Measurements from ENCODE around the gene THSD4. TPM values are rescaled to one million over a fixed set of nuclear protein-coding genes. Genes with fewer than 3 reads are reported as not detected.

Gene THSD4
- polyA plus RNA-seq, 1 donor (not counting 4 experiments of a cell fraction or from before 2014, with no cell fraction given): 24.5 TPM

- Histone ChIP-seq H3K4me1 (ENCODE audit: control insufficient read depth, extremely low read depth, insufficient read depth, low read length) (peaks cover 8% of the 10 kb centered on the region), H3K4me3 (ENCODE audit: control insufficient read depth in 2 of 3, extremely low read depth in 1 of 3, insufficient read depth in 2 of 3, low read depth in 1 of 3, low read length in 3 of 3) (no peak overlapping the region), H2AFZ (ENCODE audit: control insufficient read depth, low read length) (no peak overlapping the region), H3K9me1 (ENCODE audit: control insufficient read depth, extremely low read depth, insufficient read depth, low read length) (no peaks in the 10 kb centered on the region), H4K20me1 (ENCODE audit: control insufficient read depth, extremely low read depth, insufficient read depth, low read length) (no peaks in the 10 kb centered on the region), H3K9me3 (ENCODE audit: control insufficient read depth, low read depth, low read length) (no peaks in the 10 kb centered on the region), H3K9ac (ENCODE audit: control insufficient read depth, extremely low read depth, insufficient read depth, low read length) (no peak overlapping the region), H3K27me3 (ENCODE audit: control insufficient read depth, extremely low read depth, insufficient read depth, low read length) (no peaks in the 10 kb centered on the region), H3K4me2 (ENCODE audit: control insufficient read depth, extremely low read depth, insufficient read depth, low read depth, low read length) (no peak overlapping the region), H3K79me2 (ENCODE audit: control insufficient read depth, insufficient read depth, low read length) (no peaks in the 10 kb centered on the region), H3K36me3 (ENCODE audit: control insufficient read depth in 2 of 2, extremely low read depth in 1 of 2, insufficient read depth in 2 of 2, low read length in 2 of 2) (peaks cover 0 to 2% of the 10 kb centered on the region in 2 experiments), H3K27ac (ENCODE audit: control insufficient read depth, insufficient read depth, low read length) (no peak overlapping the region)
- TF ChIP-seq CTCF (optimal IDR thresholded peaks at IDR 0.05 in 1 of 3, IDR thresholded peaks at IDR 0.05 in 1 of 3, conservative IDR thresholded peaks at IDR 0.05 in 1 of 3; ENCODE audit: extremely low read depth in 1 of 3, insufficient read depth in 2 of 3, low read length in 3 of 3) (no peak), EZH2 (IDR thresholded peaks at IDR 0.05; ENCODE audit: low read length) (no peak)
- DNase-seq (ENCODE audit: low read depth, low spot score) (no peak), FAIRE-seq (peak; percentile 66)
- dilution Hi-C loops (cut with MboI; ENCODE audit: extremely low pct_ligation_motif_present, low sequenced_read_pairs): no loop called here
Measured at GRCh38 chr15:71530116-71530515, 414.8 kb downstream of the THSD4 start.

GRCh38 chr15:71532994-71533393, 417.7 kb downstream of the THSD4 start:
- peak; percentile 59 to 90 (median 72) for TF ChIP-seq CTCF (optimal IDR thresholded peaks at IDR 0.05 in 1 of 3, IDR thresholded peaks at IDR 0.05 in 1 of 3, conservative IDR thresholded peaks at IDR 0.05 in 1 of 3; ENCODE audit: extremely low read depth in 1 of 3, insufficient read depth in 2 of 3, low read length in 3 of 3)
- TF ChIP-seq EZH2 (IDR thresholded peaks at IDR 0.05; ENCODE audit: low read length): no peak
- H3K4me2 ChIP-seq (ENCODE audit: control insufficient read depth, extremely low read depth, insufficient read depth, low read depth, low read length): no peak overlapping the region
- H3K9ac ChIP-seq (ENCODE audit: control insufficient read depth, extremely low read depth, insufficient read depth, low read length): no peak overlapping the region
- FAIRE-seq (peak; percentile 92), DNase-seq (ENCODE audit: low read depth, low spot score) (peak; percentile 40)
- H2AFZ ChIP-seq (ENCODE audit: control insufficient read depth, low read length): no peak overlapping the region
- no peak overlapping the region for H3K27ac ChIP-seq (ENCODE audit: control insufficient read depth, insufficient read depth, low read length)
- no peak overlapping the region for H3K4me3 ChIP-seq (ENCODE audit: control insufficient read depth in 2 of 3, extremely low read depth in 1 of 3, insufficient read depth in 2 of 3, low read depth in 1 of 3, low read length in 3 of 3)
- no peaks in the 10 kb centered on the region for H3K79me2 ChIP-seq (ENCODE audit: control insufficient read depth, insufficient read depth, low read length)
- no peaks in the 10 kb centered on the region for H3K9me1 ChIP-seq (ENCODE audit: control insufficient read depth, extremely low read depth, insufficient read depth, low read length)
- dilution Hi-C loops (cut with MboI; ENCODE audit: extremely low pct_ligation_motif_present, low sequenced_read_pairs): no loop called here
- H3K9me3 ChIP-seq (ENCODE audit: control insufficient read depth, low read depth, low read length): no peaks in the 10 kb centered on the region
- no peaks in the 10 kb centered on the region for H3K27me3 ChIP-seq (ENCODE audit: control insufficient read depth, extremely low read depth, insufficient read depth, low read length)
- H4K20me1 ChIP-seq (ENCODE audit: control insufficient read depth, extremely low read depth, insufficient read depth, low read length): no peaks in the 10 kb centered on the region
- peaks cover 0 to 2% of the 10 kb centered on the region in 2 experiments for H3K36me3 ChIP-seq (ENCODE audit: control insufficient read depth in 2 of 2, extremely low read depth in 1 of 2, insufficient read depth in 2 of 2, low read length in 2 of 2)
- H3K4me1 ChIP-seq (ENCODE audit: control insufficient read depth, extremely low read depth, insufficient read depth, low read length): peaks cover 13% of the 10 kb centered on the region
